Effector memory CD4-positive, alpha-beta T cell (primary cell): Measurements from ENCODE around the gene C16orf90.
"Not testable (repeated sequence)": the region's sequence is repeated elsewhere in the genome, so short reads cannot be mapped to it uniquely, and the experiment has no call there.

Source experiments
- DNase-seq, 3 donors: peaks; one replicate each; pipeline ENCODE4 v3.0.0-alpha.2; 2020
- H3K27ac ChIP-seq: 2 replicates; pipeline ENCODE4 v1.7.0; 2013; ENCODE audit warnings: mild to moderate bottlenecking, low read length, moderate library complexity; ENCODE audit not compliant: insufficient read depth, poor library complexity, severe bottlenecking
- H3K27me3 ChIP-seq: replicated peaks from 2 replicates; pipeline ENCODE4 v1.7.0; 2013; ENCODE audit warnings: mild to moderate bottlenecking, low read length; ENCODE audit not compliant: insufficient read depth, control insufficient read depth, poor library complexity, severe bottlenecking
- H3K36me3 ChIP-seq: 2 replicates; pipeline ENCODE4 v1.7.0; 2013; ENCODE audit warnings: mild to moderate bottlenecking, low read length, moderate library complexity; ENCODE audit not compliant: control insufficient read depth, insufficient read depth
- H3K4me1 ChIP-seq: 2 replicates; pipeline ENCODE4 v1.7.0; 2013; ENCODE audit warnings: low read length, mild to moderate bottlenecking; ENCODE audit not compliant: control insufficient read depth, insufficient read depth, poor library complexity, severe bottlenecking
- H3K4me3 ChIP-seq: 2 replicates; pipeline ENCODE4 v1.7.0; 2013; ENCODE audit warnings: low read length, low read depth, mild to moderate bottlenecking; ENCODE audit not compliant: insufficient read depth, poor library complexity, severe bottlenecking
- H3K9me3 ChIP-seq: 2 replicates; pipeline ENCODE4 v1.7.0; 2013; ENCODE audit warnings: mild to moderate bottlenecking, low read length, moderate library complexity; ENCODE audit not compliant: control insufficient read depth

Gene C16orf90

DNA sequence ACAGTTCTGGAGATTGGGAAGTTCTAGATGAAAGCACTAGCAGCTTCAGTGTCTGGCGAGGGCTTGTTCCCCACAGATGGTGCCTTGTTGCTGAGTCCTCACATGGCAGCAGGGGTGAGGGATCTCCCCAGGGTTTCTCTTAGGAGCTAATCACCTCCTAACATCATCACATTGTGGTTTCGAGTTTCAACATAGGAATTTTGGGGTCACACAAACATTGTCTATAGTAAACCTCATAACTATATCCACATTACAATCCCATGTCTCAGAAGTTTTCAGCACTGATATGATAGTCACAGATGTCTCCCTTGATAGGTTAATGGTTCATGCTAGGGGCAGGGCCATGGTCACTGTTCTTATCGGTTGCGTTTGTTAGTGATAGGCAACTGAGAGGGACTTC, 19.3 kb upstream of the C16orf90 start:
- H3K9me3 ChIP-seq: no peaks in the 10 kb centered on the region
- H3K4me3 ChIP-seq: no peak overlapping the region
- peaks cover 17% of the 10 kb centered on the region for H3K4me1 ChIP-seq
- DNase-seq: no peak
- no peak overlapping the region for H3K27ac ChIP-seq
- H3K27me3 ChIP-seq: no peaks in the 10 kb centered on the region
- peaks cover 39% of the 10 kb centered on the region for H3K36me3 ChIP-seq

DNA sequence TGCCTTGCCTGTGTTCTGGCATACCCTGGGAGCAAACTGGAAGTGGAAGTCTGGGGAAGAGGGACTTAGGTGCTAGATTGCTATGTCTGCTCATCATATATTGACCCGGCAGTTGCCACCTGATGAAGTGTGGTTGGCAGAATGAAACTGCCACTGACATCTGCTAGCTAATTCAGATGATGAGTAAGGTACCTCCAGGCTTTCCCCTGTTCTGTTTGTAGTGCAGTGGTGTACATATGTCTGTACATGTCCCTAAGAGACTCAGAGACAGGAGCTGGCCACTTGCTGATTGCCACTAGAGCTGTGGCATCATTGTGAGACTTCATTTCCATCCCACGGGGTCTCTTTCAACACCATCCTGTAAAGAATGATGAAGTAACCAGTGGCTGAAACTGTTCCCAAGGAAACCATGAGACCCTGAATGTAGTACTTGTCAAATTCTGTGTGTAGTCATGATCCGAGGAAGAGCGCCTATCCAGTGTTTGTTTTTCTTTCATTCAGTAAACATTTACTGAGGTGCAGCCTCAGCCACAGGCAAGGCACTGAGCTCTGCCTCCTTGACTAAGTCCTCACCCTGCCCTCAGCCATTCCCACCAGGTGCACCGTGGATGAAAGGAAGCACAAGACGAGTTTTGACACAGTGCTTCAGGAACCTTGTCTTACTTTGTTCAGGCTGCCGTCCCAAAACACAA, 18.7 kb upstream of the C16orf90 start:
- peaks cover 22% of the 10 kb centered on the region for H3K4me1 ChIP-seq
- H3K36me3 ChIP-seq: peaks cover 37% of the 10 kb centered on the region
- H3K9me3 ChIP-seq: no peaks in the 10 kb centered on the region
- no peak overlapping the region for H3K27ac ChIP-seq
- H3K4me3 ChIP-seq: no peak overlapping the region
- no peak for DNase-seq
- no peaks in the 10 kb centered on the region for H3K27me3 ChIP-seq

DNA sequence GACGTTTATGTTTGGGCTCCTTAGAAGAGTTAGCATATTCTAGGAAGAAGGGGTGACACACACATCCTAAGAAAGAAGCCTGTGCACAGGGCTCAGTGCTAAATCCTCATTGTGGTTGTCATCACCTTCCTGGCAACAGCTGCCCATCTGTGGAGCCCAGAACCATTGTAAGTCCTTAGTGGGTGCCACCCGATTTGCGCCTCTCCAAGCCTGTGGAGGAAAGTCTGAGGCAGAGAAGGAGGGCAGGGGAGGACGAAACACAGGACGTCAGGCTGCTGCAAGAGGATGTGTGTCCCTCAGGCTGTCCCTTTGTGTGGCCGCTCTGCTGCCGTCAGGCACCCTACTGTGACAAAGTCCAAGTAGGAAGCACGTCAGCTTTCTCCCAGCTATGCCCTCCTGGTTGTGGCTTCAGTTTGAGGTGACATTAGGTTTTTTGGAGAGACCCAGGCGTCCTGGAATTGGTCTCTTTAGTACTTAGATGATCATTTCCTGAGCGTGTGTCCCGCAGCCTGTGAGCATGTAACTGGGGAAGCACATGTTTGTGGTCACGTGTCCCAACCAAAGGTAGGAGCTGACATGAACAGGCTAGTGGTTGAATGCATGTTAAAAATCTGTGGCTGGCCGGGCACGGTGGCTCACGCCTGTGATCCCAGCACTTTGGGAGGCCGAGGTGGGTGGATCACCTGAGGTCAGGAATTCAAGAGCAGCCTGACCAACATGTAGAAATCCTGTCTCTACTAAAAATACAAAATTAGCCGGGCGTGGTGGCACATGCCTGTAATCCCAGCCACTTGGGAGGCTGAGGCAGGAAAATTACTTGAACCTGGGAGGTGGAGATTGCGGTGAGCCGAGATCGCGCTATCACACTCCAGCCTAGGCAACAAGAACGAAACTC, 16.2 kb upstream of the C16orf90 start:
- H3K27me3 ChIP-seq: no peaks in the 10 kb centered on the region
- peak overlapping the region; percentile 31 for H3K27ac ChIP-seq
- peaks cover 30% of the 10 kb centered on the region for H3K4me1 ChIP-seq
- H3K36me3 ChIP-seq: peaks cover 29% of the 10 kb centered on the region
- DNase-seq: no peak
- H3K4me3 ChIP-seq: no peak overlapping the region
- H3K9me3 ChIP-seq: no peaks in the 10 kb centered on the region

DNA sequence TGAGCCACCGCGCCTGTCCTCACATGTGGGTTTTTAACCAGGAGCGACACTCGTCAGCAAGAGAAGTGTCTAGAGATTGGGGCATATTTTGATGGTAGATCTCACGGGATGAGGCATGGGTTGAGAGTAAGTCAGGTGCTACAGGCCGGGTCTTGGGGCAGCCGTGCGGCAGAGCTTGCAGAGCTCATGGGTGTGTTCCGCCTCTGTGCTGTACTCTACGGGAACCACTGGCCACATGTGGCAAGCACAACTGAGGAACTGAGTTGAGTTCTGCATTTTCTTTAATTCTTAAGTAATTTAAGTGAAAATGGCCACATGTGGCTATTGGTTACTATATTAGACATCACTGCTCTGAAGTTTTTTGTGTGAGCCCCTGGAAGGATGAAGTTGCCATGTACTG, 15.1 kb upstream of the C16orf90 start:
- no peaks in the 10 kb centered on the region for H3K9me3 ChIP-seq
- H3K27me3 ChIP-seq: no peaks in the 10 kb centered on the region
- peaks cover 30% of the 10 kb centered on the region for H3K4me1 ChIP-seq
- peaks cover 23% of the 10 kb centered on the region for H3K36me3 ChIP-seq
- peak overlapping the region; percentile 27 for H3K27ac ChIP-seq
- no peak for DNase-seq
- H3K4me3 ChIP-seq: no peak overlapping the region

DNA sequence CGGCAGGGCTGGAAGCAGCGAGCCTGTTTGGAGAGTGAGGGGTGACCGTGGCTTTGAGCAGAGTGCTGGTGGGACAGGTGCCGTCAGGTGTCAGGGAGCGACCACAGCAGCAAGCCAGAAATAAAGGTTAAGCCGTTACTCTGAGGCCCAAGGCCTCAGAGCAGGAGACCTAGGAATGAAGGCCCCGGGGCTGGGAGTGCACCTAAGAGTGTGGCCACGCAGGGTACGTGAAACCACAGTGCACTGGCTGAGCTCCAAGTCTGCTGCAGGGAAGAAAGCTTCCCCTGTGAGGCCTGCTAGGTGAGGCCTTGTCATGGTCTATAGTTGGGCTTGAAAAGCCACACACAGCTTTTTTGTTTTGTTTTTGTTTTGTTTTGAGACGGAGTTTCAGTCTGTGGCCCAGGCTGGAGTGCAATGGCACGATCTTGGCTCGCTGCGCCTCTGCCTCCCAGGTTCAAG, 14.2 kb upstream of the C16orf90 start:
- Histone ChIP-seq H3K27me3 (no peaks in the 10 kb centered on the region), H3K36me3 (peaks cover 16% of the 10 kb centered on the region), H3K4me1 (peaks cover 30% of the 10 kb centered on the region), H3K27ac (peak overlapping the region; percentile 59), H3K4me3 (no peak overlapping the region), H3K9me3 (no peaks in the 10 kb centered on the region)
- peak; percentile 41 to 60 (median 53) for DNase-seq

DNA sequence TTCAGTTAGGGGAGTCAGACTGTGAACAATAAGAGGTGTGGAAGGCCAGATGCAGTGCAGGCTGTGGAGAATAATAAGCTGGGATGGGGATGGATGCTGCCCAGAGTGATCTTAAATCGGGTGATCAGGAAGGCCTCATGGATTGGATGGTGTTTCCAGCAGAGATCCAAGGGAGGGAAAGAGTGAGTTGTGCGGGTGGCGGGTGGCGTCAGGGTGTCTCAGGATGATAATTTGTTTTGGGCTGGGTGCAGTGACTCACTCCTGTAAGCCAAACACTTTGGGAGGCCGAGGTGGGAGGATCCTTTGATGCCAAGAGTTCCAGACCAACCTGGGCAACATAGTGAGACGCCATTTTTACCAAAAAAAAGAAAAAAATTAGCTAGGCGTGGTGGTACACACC, 13.4 kb upstream of the C16orf90 start:
- no peak for DNase-seq
- peak overlapping the region; percentile 59 for H3K27ac ChIP-seq

DNA sequence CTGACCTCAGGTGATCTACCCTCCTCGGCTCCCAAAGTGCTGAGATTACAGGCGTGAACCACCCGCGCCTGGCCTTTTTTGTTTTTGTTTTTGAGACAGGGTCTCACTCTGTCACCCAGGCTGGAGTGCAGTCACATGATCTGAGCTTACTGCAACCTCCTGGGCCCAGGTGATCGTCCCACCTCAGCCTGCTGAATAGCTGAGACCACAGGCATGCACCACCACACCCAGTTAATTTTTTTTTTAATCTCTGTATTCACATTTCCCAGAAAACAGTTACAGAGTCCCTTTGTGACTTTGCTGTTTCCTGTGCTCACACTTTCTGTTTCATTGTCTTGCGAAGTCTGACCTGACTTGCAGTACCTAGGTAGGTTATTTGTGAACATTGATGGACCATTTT, 8.2 kb upstream of the C16orf90 start:
- H3K4me1 ChIP-seq: peaks cover 30% of the 10 kb centered on the region

More for the DNA sequence above, 13.4 kb upstream of the C16orf90 start:
- H3K9me3 ChIP-seq: no peaks in the 10 kb centered on the region
- peaks cover 33% of the 10 kb centered on the region for H3K4me1 ChIP-seq
- H3K36me3 ChIP-seq: peaks cover 8% of the 10 kb centered on the region
- no peaks in the 10 kb centered on the region for H3K27me3 ChIP-seq
- H3K4me3 ChIP-seq: no peak overlapping the region

DNA sequence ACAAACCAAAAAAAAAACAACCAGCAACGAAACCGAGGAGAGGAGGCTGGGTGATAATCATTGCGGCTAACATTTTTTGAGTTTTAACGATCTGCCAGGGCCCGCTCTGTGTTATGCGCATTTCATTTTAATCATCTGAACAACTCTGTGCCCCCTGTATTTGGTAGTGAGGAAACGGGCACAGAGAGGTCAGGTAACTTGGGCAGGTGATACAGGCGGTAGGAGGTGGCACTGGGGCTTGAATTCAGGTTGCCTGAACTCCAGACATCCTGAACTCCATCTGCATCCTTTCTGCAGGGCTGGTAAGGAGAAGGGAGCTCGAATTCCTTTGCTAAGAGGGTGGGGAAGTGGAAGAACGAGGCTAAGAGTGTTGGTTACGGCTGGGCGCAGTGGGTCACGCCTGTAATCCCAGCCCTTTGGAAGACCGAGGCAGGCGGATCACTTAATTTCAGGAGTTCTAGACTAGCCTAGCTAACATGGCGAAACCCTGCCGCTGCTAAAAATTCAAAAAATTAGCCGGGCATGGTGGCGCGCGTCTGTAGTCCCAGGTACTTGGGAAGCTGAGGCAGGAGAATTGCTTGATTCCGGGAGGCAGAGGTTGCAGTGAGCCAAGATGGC, 6.6 kb upstream of the C16orf90 start:
- no peaks in the 10 kb centered on the region for H3K27me3 ChIP-seq
- H3K27ac ChIP-seq: no peak overlapping the region
- DNase-seq: no peak
- H3K9me3 ChIP-seq: no peaks in the 10 kb centered on the region
- peak overlapping the region; percentile 65 for H3K4me3 ChIP-seq
- H3K36me3 ChIP-seq: no peaks in the 10 kb centered on the region
- H3K4me1 ChIP-seq: peaks cover 27% of the 10 kb centered on the region

More for the DNA sequence above, 8.2 kb upstream of the C16orf90 start:
- no peaks in the 10 kb centered on the region for H3K27me3 ChIP-seq
- no peaks in the 10 kb centered on the region for H3K9me3 ChIP-seq
- no peak overlapping the region for H3K4me3 ChIP-seq
- H3K27ac ChIP-seq: peak overlapping the region; percentile 63
- DNase-seq: peak in 2 of 3 donors; percentile 12
- no peaks in the 10 kb centered on the region for H3K36me3 ChIP-seq

DNA sequence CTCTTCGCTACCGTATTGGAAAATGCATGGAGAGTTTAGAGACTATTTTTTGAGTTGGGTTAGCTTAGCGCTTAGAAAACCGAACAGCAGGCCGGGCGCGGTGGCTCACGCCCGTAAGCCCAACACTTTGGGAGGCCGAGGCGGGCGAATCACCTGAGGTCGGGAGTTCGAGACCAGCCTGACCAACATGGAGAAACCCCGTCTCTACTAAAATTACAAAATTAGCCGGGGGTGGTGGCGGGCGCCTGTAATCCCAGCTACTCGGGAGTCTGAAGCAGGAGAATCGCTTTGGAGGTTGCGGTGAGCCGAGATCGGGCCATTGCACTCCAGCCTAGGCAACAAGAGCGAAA, 6.1 kb upstream of the C16orf90 start:
- H3K4me1 ChIP-seq: peaks cover 27% of the 10 kb centered on the region
- not testable (repeated sequence) for H3K36me3 ChIP-seq, DNase-seq, H3K9me3 ChIP-seq, H3K27me3 ChIP-seq
- H3K4me3 ChIP-seq: peak overlapping the region; percentile 65
- H3K27ac ChIP-seq: peak overlapping the region; percentile 83

DNA sequence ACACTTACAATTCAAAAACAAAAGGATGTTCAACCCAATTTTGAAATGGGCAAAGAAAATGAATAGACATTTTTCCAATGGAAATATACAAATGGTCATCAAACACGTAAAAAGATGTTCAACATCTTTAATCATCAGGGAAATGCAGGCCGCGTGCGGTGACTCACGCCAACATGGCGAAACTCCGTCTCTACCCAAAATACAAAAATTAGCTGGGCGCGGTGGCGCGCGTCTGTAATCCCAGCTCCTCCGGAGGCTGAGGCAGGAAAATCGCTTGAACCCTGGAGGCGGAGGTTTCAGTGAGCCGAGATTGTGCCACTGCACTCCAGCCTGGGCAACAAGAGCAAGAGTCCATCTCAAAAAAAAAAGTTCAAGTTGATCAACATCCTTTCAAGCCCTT, 3.7 kb upstream of the C16orf90 start:
- no peak overlapping the region for H3K4me3 ChIP-seq
- no peaks in the 10 kb centered on the region for H3K9me3 ChIP-seq
- H3K27ac ChIP-seq: no peak overlapping the region
- peaks cover 26% of the 10 kb centered on the region for H3K4me1 ChIP-seq
- DNase-seq: no peak
- H3K27me3 ChIP-seq: no peaks in the 10 kb centered on the region
- H3K36me3 ChIP-seq: no peaks in the 10 kb centered on the region
